NOMO-1 (cell line): ENCODE results near the gene ANKRD12.

Source experiments
- DNase-seq, 2 experiments: peaks; one replicate each; lab custom pipeline; 2025; ENCODE audit not compliant: unreplicated experiment in 2 of 2; lab: John Stamatoyannopoulos, UW

ANKRD12 gene

GRCh38 chr18:9333441-9334328 lies 197.1 kb downstream of the ANKRD12 start:
- DNase-seq = peak in 1 of 2 experiments; percentile 55

- DNase-seq = peak; percentile 86 to 88
These were observed 197.9 kb downstream of the ANKRD12 start, which contains the start of gene TWSG1 for GRCh38 chr18:9334329-9334972. TWSG1 (plus strand) TSS chr18:9334773; CDS start chr18:9337230, 2,457 bp downstream.

GRCh38 chr18:9334973-9335696 lies 198.6 kb downstream of the ANKRD12 start:
- DNase-seq = peak; percentile 30 to 31
